Esophagus squamous epithelium (tissue), 5 donors: ENCODE results near the gene WNT2B. TPM values are rescaled to one million over a fixed set of nuclear protein-coding genes. Genes with fewer than 3 reads are reported as not detected.
A peak's percentile ranks its signal among the peaks of the same experiment; 100 is the strongest.

Source experiments
- DNase-seq: peaks from one replicate; lab custom pipeline; 2025; lab: John Stamatoyannopoulos, UW
- H3K27ac ChIP-seq, 4 donors: fragments of 200-600 bp; sonication (generic); one replicate each; pipeline ENCODE4 v1.5.1; 2016 to 2019; ENCODE audit warnings: mild to moderate bottlenecking in 1 of 4
- H3K27me3 ChIP-seq, 4 donors: fragments of 200-600 bp; sonication (generic); 1 replicate in 3 of 4; 2 replicates in 1 of 4; pipeline versions ENCODE4 v1.5.1 to v1.6.0; 2017 to 2021; ENCODE audit warnings: antibody characterized with exemption in 1 of 4
- H3K36me3 ChIP-seq, 3 donors: fragments of 200-600 bp; sonication (generic); one replicate each; pipeline ENCODE4 v1.5.1; 2016 to 2019
- H3K4me1 ChIP-seq, 3 donors: fragments of 200-600 bp; sonication (generic); one replicate each; pipeline ENCODE4 v1.5.1; 2017 to 2019
- H3K4me3 ChIP-seq, 4 donors: fragments of 200-600 bp; sonication (generic); 1 replicate in 3 of 4; 2 replicates in 1 of 4; pipeline ENCODE4 v1.5.1; 2016 to 2019; ENCODE audit warnings: mild to moderate bottlenecking in 2 of 4, moderate library complexity in 1 of 4
- H3K9me3 ChIP-seq, 3 donors: fragments of 200-600 bp; sonication (generic); one replicate each; pipeline ENCODE4 v1.5.1; 2016 to 2019
- CTCF ChIP-seq, 6 experiments: fragments of 450-650 bp in 4 of 6; fragments of 200-600 bp in 2 of 6; sonication (generic) in 2 of 6; IDR thresholded peaks; one replicate each; pipeline ENCODE4 v1.5.1; 2016 to 2019; ENCODE audit warnings: antibody characterized with exemption in 6 of 6, mild to moderate bottlenecking in 4 of 6, moderate library complexity in 4 of 6
- POLR2A ChIP-seq, 4 donors: fragments of 450-650 bp; IDR thresholded peaks; one replicate each; pipeline ENCODE4 v1.6.1; 2017; ENCODE audit warnings: antibody characterized with exemption in 4 of 4, mild to moderate bottlenecking in 4 of 4, moderate library complexity in 3 of 4
- WGBS, 2 donors: methylation state at CpG; one replicate each; pipeline ENCODE4 v1.1.5; 2018; 5-methylcytosine and 5-hydroxymethylcytosine counted together
- intact Hi-C: fragments of 100-400 bp; cut with DNase I; formaldehyde crosslinking; loops from one replicate; pipeline ENCODE4 v1.15.0; 2022
- total RNA-seq, 4 donors: library from RNA; depleted of rRNA; stranded (reverse); fragments of >200 nt; gene quantifications; one replicate each; pipeline ENCODE4 v1.1.0, GENCODE V29; 2016
- donor health status: DM: yes; HTN: yes; CAD: no.

WNT2B gene
- total RNA-seq, 4 donors from 2014 or later = 2.9 to 11.6 (median 8.2) TPM

DNA sequence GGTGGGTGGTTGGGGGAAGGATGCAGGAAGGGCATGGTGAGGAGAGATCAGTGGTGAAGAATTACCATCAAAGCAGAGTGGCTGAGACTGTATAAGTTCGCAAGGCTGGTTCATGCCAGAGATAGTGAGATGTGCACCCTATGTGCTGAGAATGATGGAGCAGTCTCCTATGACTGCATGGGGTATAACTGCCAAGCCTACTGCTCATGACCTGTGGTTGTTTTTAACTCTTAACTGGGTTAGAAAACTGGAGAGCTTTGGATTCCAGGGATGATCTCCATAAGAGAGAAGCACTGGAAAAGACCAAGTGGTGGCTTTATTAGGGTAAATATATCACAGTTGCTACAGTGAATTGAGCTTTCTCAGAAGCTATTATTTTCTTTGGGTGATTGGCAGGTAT lies 16.2 kb downstream of the WNT2B start:
- H3K27me3 ChIP-seq = no peaks in the 10 kb centered on the region
- peaks cover 0 to 74% (median 0%) of the 10 kb centered on the region in 3 donors for H3K36me3 ChIP-seq
- H3K9me3 ChIP-seq = no peaks in the 10 kb centered on the region
- intact Hi-C loops = no loop called here
- WGBS, 2 donors = 78 to 92% methylated on average over 1 of the region's 1 CpG
- DNase-seq = no peak
- H3K27ac ChIP-seq = no peak overlapping the region
- TF ChIP-seq POLR2A (IDR thresholded peaks at IDR 0.05) (no peak), CTCF (IDR thresholded peaks at IDR 0.05) (no peak)
- peaks cover 6 to 21% (median 6%) of the 10 kb centered on the region in 3 donors for H3K4me1 ChIP-seq
- H3K4me3 ChIP-seq = no peak overlapping the region

- peaks cover 6 to 46% (median 6%) of the 10 kb centered on the region in 3 donors for H3K4me1 ChIP-seq
- TF ChIP-seq CTCF (IDR thresholded peaks at IDR 0.05) (no peak), POLR2A (IDR thresholded peaks at IDR 0.05) (no peak)
- WGBS, 2 donors = 59 to 81% methylated on average over 3 to 4 of the region's 4 CpGs
- DNase-seq = no peak
- H3K27ac ChIP-seq = peak overlapping the region in 1 of 4 donors; percentile 81
- intact Hi-C loops = no loop called here
- peaks cover 0 to 51% (median 0%) of the 10 kb centered on the region in 3 donors for H3K36me3 ChIP-seq
- H3K4me3 ChIP-seq = no peak overlapping the region
- no peaks in the 10 kb centered on the region for H3K27me3 ChIP-seq
- H3K9me3 ChIP-seq = no peaks in the 10 kb centered on the region
Measured at GRCh38 chr1:112527266-112528010, 18.7 kb downstream of the WNT2B start.

DNA sequence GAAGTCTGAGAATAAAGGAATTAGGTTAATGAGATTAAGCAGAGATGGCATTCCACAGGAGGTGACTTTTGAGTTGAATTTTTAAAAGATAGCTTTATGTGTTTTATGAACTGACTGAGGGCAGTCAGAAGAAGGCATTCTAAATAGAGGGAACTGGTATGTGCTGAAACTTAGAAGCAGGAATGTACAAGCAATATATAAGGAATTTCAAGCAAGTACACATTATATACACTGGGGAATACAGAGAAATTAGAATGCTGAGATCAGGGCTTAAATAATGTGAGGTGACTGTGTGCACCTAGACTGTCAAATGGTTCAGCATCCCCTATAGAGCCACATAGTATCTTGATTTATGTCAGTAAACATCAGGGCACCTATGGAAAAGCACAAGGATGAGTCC lies 19.3 kb downstream of the WNT2B start:
- peak overlapping the region in 2 of 4 donors; percentile 81 for H3K27ac ChIP-seq
- intact Hi-C loops = no loop called here
- H3K4me3 ChIP-seq = no peak overlapping the region

DNA sequence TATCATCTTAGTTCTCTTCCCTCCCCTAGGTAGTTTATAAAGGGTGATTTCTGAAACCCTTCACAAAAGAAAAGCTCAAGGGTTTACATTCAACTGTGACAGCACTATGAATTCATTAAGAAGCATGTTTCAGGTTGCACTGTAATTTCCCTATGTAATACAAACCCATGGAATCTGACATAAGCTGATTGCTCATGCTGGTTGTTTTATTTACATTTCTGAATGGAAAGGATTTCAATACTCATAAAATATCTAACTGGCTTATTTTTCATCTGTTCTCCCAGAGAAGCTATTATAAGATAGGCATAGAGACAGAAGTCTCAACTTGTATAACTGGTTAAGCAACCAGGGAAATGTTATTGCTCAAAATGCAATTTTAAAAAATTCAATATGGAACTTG lies 20.5 kb downstream of the WNT2B start:
- Histone ChIP-seq H3K27me3 (no peaks in the 10 kb centered on the region), H3K9me3 (no peaks in the 10 kb centered on the region), H3K4me3 (no peak overlapping the region), H3K27ac (peak overlapping the region; percentile 49 to 81 (median 70)), H3K4me1 (peaks cover 6 to 60% (median 6%) of the 10 kb centered on the region in 3 donors), H3K36me3 (peaks cover 0 to 48% (median 0%) of the 10 kb centered on the region in 3 donors)
- no peak for DNase-seq
- TF ChIP-seq CTCF (IDR thresholded peaks at IDR 0.05) (no peak), POLR2A (IDR thresholded peaks at IDR 0.05) (no peak)
- intact Hi-C loops = no loop called here

More for the DNA sequence above, 19.3 kb downstream of the WNT2B start:
- peaks cover 6 to 52% (median 6%) of the 10 kb centered on the region in 3 donors for H3K4me1 ChIP-seq
- DNase-seq = no peak
- no peaks in the 10 kb centered on the region for H3K9me3 ChIP-seq
- no peaks in the 10 kb centered on the region for H3K27me3 ChIP-seq
- H3K36me3 ChIP-seq = peaks cover 0 to 47% (median 0%) of the 10 kb centered on the region in 3 donors
- TF ChIP-seq POLR2A (IDR thresholded peaks at IDR 0.05) (no peak), CTCF (IDR thresholded peaks at IDR 0.05) (no peak)

DNA sequence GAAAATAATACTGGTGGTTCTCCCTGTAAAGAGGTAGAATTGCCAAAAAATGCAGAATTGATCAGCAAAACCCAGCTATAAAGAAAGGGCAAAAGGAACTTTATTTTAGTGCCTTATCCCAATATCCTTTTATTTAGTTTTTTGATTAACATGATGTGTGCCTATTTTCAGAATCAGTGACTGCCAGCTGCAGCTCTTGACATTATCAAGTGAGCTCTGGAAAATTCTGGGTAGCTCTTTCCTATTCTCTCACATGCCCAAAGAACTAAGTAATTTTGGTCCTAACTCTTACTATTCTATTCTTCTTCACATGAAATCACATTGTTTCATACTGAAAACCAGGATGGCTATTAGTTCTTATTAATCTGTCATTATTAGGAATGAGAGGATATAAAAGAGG lies 22.1 kb downstream of the WNT2B start:
- no peak for DNase-seq
- H3K27me3 ChIP-seq = no peaks in the 10 kb centered on the region
- TF ChIP-seq POLR2A (IDR thresholded peaks at IDR 0.05) (no peak), CTCF (IDR thresholded peaks at IDR 0.05) (no peak)
- no peak overlapping the region for H3K4me3 ChIP-seq
- peak overlapping the region in 2 of 4 donors; percentile 73 to 81 for H3K27ac ChIP-seq
- peaks cover 6 to 60% (median 6%) of the 10 kb centered on the region in 3 donors for H3K4me1 ChIP-seq
- no peaks in the 10 kb centered on the region for H3K9me3 ChIP-seq
- intact Hi-C loops = no loop called here
- peaks cover 0 to 36% (median 0%) of the 10 kb centered on the region in 3 donors for H3K36me3 ChIP-seq
